Activated CD4-positive, alpha-beta T cell treated with anti-CD3 and anti-CD28 coated beads, Interleukin-2, amount 50 U/mL, for 24 hours (primary cell): Measurements from ENCODE around the gene OBP2A.

ENCODE experiments used
- DNase-seq, 2 donors: peaks; one replicate each; pipeline ENCODE4 v3.0.0-alpha.2; 2020; ENCODE audit warnings: low read depth in 1 of 2, low spot score in 1 of 2

OBP2A gene

GRCh38 chr9:135575995-135576631, 30.2 kb downstream of the OBP2A start:
- no peak for DNase-seq

- no peak for DNase-seq
Observed at GRCh38 chr9:135577256-135577655, 31.3 kb downstream of the OBP2A start.

GRCh38 chr9:135579356-135579755, 33.4 kb downstream of the OBP2A start:
- DNase-seq: no peak

- no peak for DNase-seq
Observed at GRCh38 chr9:135579889-135580660, 34.1 kb downstream of the OBP2A start.

GRCh38 chr9:135580664-135581380, 34.9 kb downstream of the OBP2A start:
- no peak for DNase-seq

GRCh38 chr9:135581636-135582426, 35.9 kb downstream of the OBP2A start:
- no peak for DNase-seq

- DNase-seq: no peak
Observed at GRCh38 chr9:135582541-135582940, 36.6 kb downstream of the OBP2A start.

- DNase-seq: no peak
Observed at GRCh38 chr9:135582966-135583687, 37.2 kb downstream of the OBP2A start.

- no peak for DNase-seq
Observed at GRCh38 chr9:135583688-135584011, 37.7 kb downstream of the OBP2A start.

GRCh38 chr9:135584371-135584770, 38.4 kb downstream of the OBP2A start:
- no peak for DNase-seq

- DNase-seq: no peak
Observed at GRCh38 chr9:135584934-135585333, 39.0 kb downstream of the OBP2A start.

GRCh38 chr9:135586601-135587109, 40.7 kb downstream of the OBP2A start:
- DNase-seq: no peak

GRCh38 chr9:135587658-135588057, 41.7 kb downstream of the OBP2A start:
- DNase-seq: no peak

- no peak for DNase-seq
Observed at GRCh38 chr9:135588371-135588770, 42.4 kb downstream of the OBP2A start.

- no peak for DNase-seq
Observed at GRCh38 chr9:135588886-135589595, 43.1 kb downstream of the OBP2A start.

- DNase-seq: no peak
Observed at GRCh38 chr9:135589596-135590485, 43.9 kb downstream of the OBP2A start.

- no peak for DNase-seq
Observed at GRCh38 chr9:135590486-135591079, 44.7 kb downstream of the OBP2A start.

GRCh38 chr9:135591506-135592330, 45.8 kb downstream of the OBP2A start:
- no peak for DNase-seq
